H9 (cell line): ENCODE data around the gene ALX4. TPM values are rescaled to one million over a fixed set of nuclear protein-coding genes. Genes with fewer than 3 reads are reported as not detected.

Experiments used
- DNase-seq: peaks from one replicate; pipeline ENCODE4 v3.0.0-alpha.2; 2017
- H2AFZ ChIP-seq: one replicate; pipeline ENCODE4 v1.6.1; 2013; ENCODE audit warnings: mild to moderate bottlenecking, low read length, control low read depth, moderate library complexity
- H2AK5ac ChIP-seq: 2 replicates; pipeline ENCODE4 v1.6.1; 2013; ENCODE audit warnings: low read length, control low read depth, mixed read lengths; ENCODE audit not compliant: insufficient read length
- H2BK120ac ChIP-seq: one replicate; pipeline ENCODE4 v1.6.1; 2013; ENCODE audit warnings: low read depth, mild to moderate bottlenecking, low read length, control low read depth, inconsistent platforms; ENCODE audit not compliant: poor library complexity, severe bottlenecking
- H2BK12ac ChIP-seq: 2 replicates; pipeline ENCODE4 v1.6.1; 2013; ENCODE audit warnings: low read length, control low read depth, mixed read lengths, low read depth; ENCODE audit not compliant: insufficient read length
- H2BK15ac ChIP-seq: 2 replicates; pipeline ENCODE4 v1.6.1; 2013; ENCODE audit warnings: low read depth, low read length, control low read depth
- H2BK20ac ChIP-seq: one replicate; pipeline ENCODE4 v1.6.1; 2013; ENCODE audit warnings: low read depth, mild to moderate bottlenecking, low read length, control low read depth, inconsistent platforms; ENCODE audit not compliant: poor library complexity, severe bottlenecking
- H2BK5ac ChIP-seq: 2 replicates; pipeline ENCODE4 v1.6.1; 2013; ENCODE audit warnings: low read length, control low read depth, mixed read lengths; ENCODE audit not compliant: insufficient read length
- H3K14ac ChIP-seq: 2 replicates; pipeline ENCODE4 v1.6.1; 2013; ENCODE audit warnings: low read length, control low read depth; ENCODE audit not compliant: insufficient read depth
- H3K18ac ChIP-seq: 2 replicates; pipeline ENCODE4 v1.6.1; 2013; ENCODE audit warnings: low read depth, mild to moderate bottlenecking, mixed read lengths, low read length, control low read depth; ENCODE audit not compliant: insufficient read length
- H3K23ac ChIP-seq: 2 replicates; pipeline ENCODE4 v1.6.1; 2013; ENCODE audit warnings: low read length, control low read depth, mixed read lengths, low read depth; ENCODE audit not compliant: insufficient read length
- H3K23me2 ChIP-seq: 2 replicates; pipeline ENCODE4 v1.6.1; 2013; ENCODE audit warnings: low read depth, mild to moderate bottlenecking, mixed read lengths, low read length, control low read depth; ENCODE audit not compliant: insufficient read length, poor library complexity, severe bottlenecking
- H3K27ac ChIP-seq: 2 replicates; pipeline ENCODE4 v1.5.1; 2013; ENCODE audit warnings: low read length, control low read depth, mixed read lengths, low read depth; ENCODE audit not compliant: insufficient read length
- H3K27me3 ChIP-seq: 2 replicates; pipeline ENCODE4 v1.6.1; 2013; ENCODE audit warnings: low read length, control low read depth, inconsistent platforms; ENCODE audit not compliant: insufficient read depth
- H3K4ac ChIP-seq: 2 replicates; pipeline ENCODE4 v1.6.1; 2013; ENCODE audit warnings: low read depth, mild to moderate bottlenecking, control low read depth, inconsistent platforms, low read length, moderate library complexity
- H3K4me1 ChIP-seq: 2 replicates; pipeline ENCODE4 v1.6.1; 2013; ENCODE audit warnings: low read length, control low read depth, inconsistent platforms; ENCODE audit not compliant: insufficient read depth
- H3K4me2 ChIP-seq: 2 replicates; pipeline ENCODE4 v1.6.1; 2013; ENCODE audit warnings: low read length, control low read depth, mixed read lengths; ENCODE audit not compliant: insufficient read length, insufficient read depth
- H3K56ac ChIP-seq: 2 replicates; pipeline ENCODE4 v1.6.1; 2013; ENCODE audit warnings: low read depth, mild to moderate bottlenecking, mixed read lengths, low read length, control low read depth; ENCODE audit not compliant: insufficient read length
- H3K79me1 ChIP-seq: 2 replicates; pipeline ENCODE4 v1.6.1; 2013; ENCODE audit warnings: low read depth, mild to moderate bottlenecking, moderate library complexity, low read length, control low read depth, inconsistent platforms; ENCODE audit not compliant: insufficient read depth, poor library complexity, severe bottlenecking
- H3K79me2 ChIP-seq: 2 replicates; pipeline ENCODE4 v1.6.1; 2013; ENCODE audit warnings: low read length, control low read depth, inconsistent platforms; ENCODE audit not compliant: insufficient read depth
- H3K9ac ChIP-seq: 2 replicates; pipeline ENCODE4 v1.6.1; 2013; ENCODE audit warnings: low read length, control low read depth, mixed read lengths; ENCODE audit not compliant: insufficient read length; ENCODE audit errors: extremely low read depth
- H3K9me3 ChIP-seq: one replicate; pipeline ENCODE4 v1.6.1; 2013; ENCODE audit warnings: low read depth, low read length, inconsistent platforms; ENCODE audit not compliant: control insufficient read depth
- H3T11ph ChIP-seq: one replicate; pipeline ENCODE4 v1.6.1; 2013; ENCODE audit warnings: mild to moderate bottlenecking, low read length, control low read depth, inconsistent platforms
- H4K20me1 ChIP-seq: one replicate; pipeline ENCODE4 v1.6.1; 2013; ENCODE audit not compliant: control insufficient read depth, insufficient read length, insufficient read depth
- H4K5ac ChIP-seq: 2 replicates; pipeline ENCODE4 v1.6.1; 2013; ENCODE audit warnings: low read depth, mild to moderate bottlenecking, mixed read lengths, low read length, control low read depth; ENCODE audit not compliant: insufficient read length
- H4K8ac ChIP-seq: replicated peaks from 2 replicates; pipeline ENCODE4 v1.6.1; 2013; ENCODE audit warnings: low read length, control low read depth, mixed read lengths, low read depth; ENCODE audit not compliant: insufficient read length
- H4K91ac ChIP-seq: 2 replicates; pipeline ENCODE4 v1.6.1; 2013; ENCODE audit warnings: low read depth, mild to moderate bottlenecking, moderate library complexity, mixed read lengths, low read length, control low read depth; ENCODE audit not compliant: insufficient read length
- H3K27ac Mint-ChIP-seq, 3 experiments: 2 replicates in 2 of 3; 3 replicates in 1 of 3; pipeline ENCODE4 v1.8.0; 2020 to 2021; ENCODE audit warnings: mixed read lengths in 3 of 3, mild to moderate bottlenecking in 1 of 3, moderate library complexity in 1 of 3
- H3K27me3 Mint-ChIP-seq: 2 replicates; pipeline ENCODE4 v1.8.0; 2021; ENCODE audit warnings: low read depth, mild to moderate bottlenecking, moderate library complexity, mixed read lengths
- H3K36me3 Mint-ChIP-seq, 3 experiments: 2 replicates in 2 of 3; 3 replicates in 1 of 3; pipeline ENCODE4 v1.8.0; 2020 to 2021; ENCODE audit warnings: low read depth in 3 of 3, mixed read lengths in 3 of 3; ENCODE audit not compliant: insufficient read depth in 1 of 3
- H3K4me1 Mint-ChIP-seq, 2 experiments: 2 replicates each; pipeline ENCODE4 v1.8.0; 2020; ENCODE audit warnings: mixed read lengths in 2 of 2
- H3K4me3 Mint-ChIP-seq, 2 experiments: 2 replicates in 1 of 2; 3 replicates in 1 of 2; pipeline ENCODE4 v1.8.0; 2020 to 2021; ENCODE audit warnings: mild to moderate bottlenecking in 2 of 2, mixed read lengths in 2 of 2, moderate library complexity in 1 of 2
- H3K9me3 Mint-ChIP-seq, 2 experiments: 2 replicates in 1 of 2; 3 replicates in 1 of 2; pipeline ENCODE4 v1.8.0; 2020; ENCODE audit warnings: mild to moderate bottlenecking in 2 of 2, mixed read lengths in 2 of 2, moderate library complexity in 1 of 2
- CTCF ChIP-seq: fragments of 200-600 bp; sonication (generic); conservative IDR thresholded peaks from 3 replicates; pipeline ENCODE4 v1.8.0; 2021; ENCODE audit warnings: antibody characterized with exemption, mild to moderate bottlenecking
- WGBS: extraction: QIAGEN DNeasy Blood & Tissue Kit; methylation state at CpG from one replicate; pipeline ENCODE4 v1.1.7; 2013; ENCODE audit warnings: missing lambda C conversion rate, low lambda C conversion rate, mixed read lengths; ENCODE audit not compliant: insufficient read length; ENCODE audit errors: extremely low coverage; 5-methylcytosine and 5-hydroxymethylcytosine counted together
- total RNA-seq: library from RNA; stranded (reverse); gene quantifications from 2 replicates; pipeline ENCODE4 v1.2.1, GENCODE V29; 2021

Gene ALX4
- total RNA-seq, 1 experiment from 2014 or later: not detected

- no peaks in the 10 kb centered on the region for H3K27me3 ChIP-seq
- no peak for DNase-seq
- no peak overlapping the region for H3K4me2 ChIP-seq
- H2BK5ac ChIP-seq: no peak overlapping the region
- no peak overlapping the region for H2AK5ac ChIP-seq
- no peak overlapping the region for H2BK15ac ChIP-seq
- H3K79me2 ChIP-seq: no peaks in the 10 kb centered on the region
- no peak overlapping the region for H4K8ac ChIP-seq
- H3K4me1 ChIP-seq: no peaks in the 10 kb centered on the region
- Mint-ChIP-seq H3K4me1 (peaks cover 0 to 7% of the 10 kb centered on the region in 2 experiments; a peak in 2 of 4 replicates), H3K9me3 (no peaks in the 10 kb centered on the region), H3K36me3 (no peaks in the 10 kb centered on the region; a peak in 1 of 7 replicates), H3K4me3 (no peak overlapping the region), H3K27me3 (peaks cover 2% of the 10 kb centered on the region; the same call in 1 of the 2 replicates), H3K27ac (no peak overlapping the region)
- H3K23ac ChIP-seq: no peak overlapping the region
- no peak overlapping the region for H4K5ac ChIP-seq
- H3K18ac ChIP-seq: no peak overlapping the region
- H3K14ac ChIP-seq: no peak overlapping the region
- H3K9ac ChIP-seq: no peak overlapping the region
- no peak overlapping the region for H2BK20ac ChIP-seq
- H3K79me1 ChIP-seq: no peaks in the 10 kb centered on the region
- H3K23me2 ChIP-seq: no peaks in the 10 kb centered on the region
- no peaks in the 10 kb centered on the region for H3K9me3 ChIP-seq
- WGBS: no CpG with 5 or more reads among the region's 4 CpGs
- no peak for TF ChIP-seq CTCF
- H3K4ac ChIP-seq: no peak overlapping the region
- no peak overlapping the region for H2BK120ac ChIP-seq
- H4K20me1 ChIP-seq: no peaks in the 10 kb centered on the region
- H4K91ac ChIP-seq: no peak overlapping the region
- no peak overlapping the region for H2BK12ac ChIP-seq
- H3T11ph ChIP-seq: no peak overlapping the region
- no peak overlapping the region for H3K56ac ChIP-seq
- H2AFZ ChIP-seq: no peak overlapping the region
- no peak overlapping the region for H3K27ac ChIP-seq
Measured at GRCh38 chr11:44260081-44260480, 49.9 kb downstream of the ALX4 start.
